GM15510 (cell line): Measurements from ENCODE around the gene C9orf72.

Experiments
- POLR2A ChIP-seq: IDR thresholded peaks from 3 replicates; pipeline ENCODE4 v1.6.1; 2011; ENCODE audit warnings: borderline replicate concordance; ENCODE audit not compliant: insufficient read length; ENCODE audit errors: extremely low read depth

Gene C9orf72

GRCh38 chr9:27572918-27573633 lies at the start of gene C9orf72:
C9orf72 (minus strand) TSS chr9:27573481; CDS start chr9:27567120, 6,361 bp downstream.
- peak; percentile 70 for TF ChIP-seq POLR2A

GRCh38 chr9:27622693-27623340 lies 49.5 kb upstream of the C9orf72 start:
- no peak for TF ChIP-seq POLR2A

GRCh38 chr9:27619743-27620142 lies 46.5 kb upstream of the C9orf72 start:
- no peak for TF ChIP-seq POLR2A

GRCh38 chr9:27618066-27618465 lies 44.8 kb upstream of the C9orf72 start:
- TF ChIP-seq POLR2A: no peak

GRCh38 chr9:27614551-27614950 lies 41.3 kb upstream of the C9orf72 start:
- no peak for TF ChIP-seq POLR2A

- no peak for TF ChIP-seq POLR2A
Measured at GRCh38 chr9:27610622-27611021, 37.3 kb upstream of the C9orf72 start.

GRCh38 chr9:27602954-27603353 lies 29.7 kb upstream of the C9orf72 start:
- TF ChIP-seq POLR2A: no peak

GRCh38 chr9:27602142-27602861 lies 29.0 kb upstream of the C9orf72 start:
- no peak for TF ChIP-seq POLR2A

GRCh38 chr9:27601396-27601795 lies 28.1 kb upstream of the C9orf72 start:
- no peak for TF ChIP-seq POLR2A

- no peak for TF ChIP-seq POLR2A
Measured at GRCh38 chr9:27600256-27600655, 27.0 kb upstream of the C9orf72 start.

GRCh38 chr9:27599870-27600238 lies 26.6 kb upstream of the C9orf72 start:
- TF ChIP-seq POLR2A: no peak

GRCh38 chr9:27599102-27599869 lies 26.0 kb upstream of the C9orf72 start:
- no peak for TF ChIP-seq POLR2A

- TF ChIP-seq POLR2A: no peak
Measured at GRCh38 chr9:27595733-27596132, 22.5 kb upstream of the C9orf72 start.

- TF ChIP-seq POLR2A: no peak
Measured at GRCh38 chr9:27591672-27592071, 18.4 kb upstream of the C9orf72 start.

GRCh38 chr9:27591093-27591492 lies 17.8 kb upstream of the C9orf72 start:
- no peak for TF ChIP-seq POLR2A
